ENCODE measurements around the gene LRIG2. TPM values are rescaled to one million over a fixed set of nuclear protein-coding genes. Genes with fewer than 3 reads are reported as not detected.
"Not testable (repeated sequence)": the region's sequence is repeated elsewhere in the genome, so short reads cannot be mapped to it uniquely, and the experiment has no call there.

LRIG2 gene
- total RNA-seq, 3 donors from 2014 or later (not counting 1 experiment from before 2014, with no cell fraction given) = 20.2 to 28.5 (median 23.7) TPM

DNA sequence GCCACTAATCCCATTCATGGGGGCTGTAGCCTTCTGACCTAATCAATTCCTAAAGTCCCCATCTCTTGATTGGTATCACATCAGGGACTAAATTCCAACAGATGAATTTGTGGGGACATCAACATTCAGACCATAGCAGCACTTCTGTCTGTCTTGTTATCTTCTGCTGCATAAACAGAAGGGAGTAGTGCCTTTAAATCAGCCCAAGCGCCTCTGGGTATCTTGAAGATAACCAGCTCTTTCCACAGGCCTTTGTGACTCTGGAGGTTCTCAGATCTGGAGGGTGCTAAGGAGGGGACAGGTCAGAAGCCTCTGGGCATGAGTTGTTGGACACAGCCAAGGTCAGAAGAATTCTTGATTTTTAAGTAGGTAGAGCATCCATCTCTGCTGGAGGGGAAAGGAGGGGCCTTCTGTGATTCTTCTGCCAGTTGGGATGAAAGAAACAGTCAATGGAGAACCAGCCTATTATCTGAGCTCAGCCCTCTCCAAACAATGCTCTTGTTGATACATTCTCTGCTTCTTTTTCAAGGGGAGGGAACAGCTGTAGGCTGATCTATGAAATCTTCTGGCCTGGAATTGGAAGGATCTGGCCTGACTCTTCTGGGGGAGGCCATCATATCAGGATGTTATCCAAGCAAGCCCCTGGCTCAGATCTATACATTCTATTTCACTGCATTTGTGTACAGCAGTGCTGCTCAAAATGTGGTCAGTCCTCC, 31.3 kb upstream of the LRIG2 start:
- no peak overlapping the region for H3K4me3 ChIP-seq (ENCODE audit: low read length)
- H3K4me3 Mint-ChIP-seq = no peak overlapping the region
- ATAC-seq = no peak
- WGBS (ENCODE audit: insufficient coverage) = 0% methylated on average over 1 of the region's 1 CpG
- peaks cover 29% of the 10 kb centered on the region for H3K4me1 ChIP-seq (ENCODE audit: control insufficient read depth, insufficient read depth, low read length)
- no peak for DNase-seq
- no peaks in the 10 kb centered on the region for H3K27me3 ChIP-seq (ENCODE audit: control insufficient read depth, insufficient read depth, low read length)
- no peaks in the 10 kb centered on the region for H3K36me3 ChIP-seq (ENCODE audit: control insufficient read depth, insufficient read depth, low read length)
- no peaks in the 10 kb centered on the region for H3K9me3 ChIP-seq (ENCODE audit: control insufficient read depth, insufficient read depth, low read length)
- H3K27ac ChIP-seq (ENCODE audit: low read length) = no peak overlapping the region
- intact Hi-C loops (cut with micrococcal nuclease) = loop anchor here (2.0 to 10.0 kb wide), 3 partner anchors 161 to 327 kb away; partner anchors contain the start of gene PPM1J
- peak overlapping the region; percentile 61 to 73 for H3K27ac Mint-ChIP-seq
- no peaks in the 10 kb centered on the region for H3K36me3 Mint-ChIP-seq
- no peaks in the 10 kb centered on the region for H3K27me3 Mint-ChIP-seq (ENCODE audit: low read depth in 2 of 2)
- peaks cover 28 to 38% of the 10 kb centered on the region in 2 donors for H3K4me1 Mint-ChIP-seq
- TF ChIP-seq, protein P1, sequence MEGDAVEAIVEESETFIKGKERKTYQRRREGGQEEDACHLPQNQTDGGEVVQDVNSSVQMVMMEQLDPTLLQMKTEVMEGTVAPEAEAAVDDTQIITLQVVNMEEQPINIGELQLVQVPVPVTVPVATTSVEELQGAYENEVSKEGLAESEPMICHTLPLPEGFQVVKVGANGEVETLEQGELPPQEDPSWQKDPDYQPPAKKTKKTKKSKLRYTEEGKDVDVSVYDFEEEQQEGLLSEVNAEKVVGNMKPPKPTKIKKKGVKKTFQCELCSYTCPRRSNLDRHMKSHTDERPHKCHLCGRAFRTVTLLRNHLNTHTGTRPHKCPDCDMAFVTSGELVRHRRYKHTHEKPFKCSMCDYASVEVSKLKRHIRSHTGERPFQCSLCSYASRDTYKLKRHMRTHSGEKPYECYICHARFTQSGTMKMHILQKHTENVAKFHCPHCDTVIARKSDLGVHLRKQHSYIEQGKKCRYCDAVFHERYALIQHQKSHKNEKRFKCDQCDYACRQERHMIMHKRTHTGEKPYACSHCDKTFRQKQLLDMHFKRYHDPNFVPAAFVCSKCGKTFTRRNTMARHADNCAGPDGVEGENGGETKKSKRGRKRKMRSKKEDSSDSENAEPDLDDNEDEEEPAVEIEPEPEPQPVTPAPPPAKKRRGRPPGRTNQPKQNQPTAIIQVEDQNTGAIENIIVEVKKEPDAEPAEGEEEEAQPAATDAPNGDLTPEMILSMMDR (IDR thresholded peaks at IDR 0.05) = no peak
- H3K9me3 Mint-ChIP-seq = no peaks in the 10 kb centered on the region

DNA sequence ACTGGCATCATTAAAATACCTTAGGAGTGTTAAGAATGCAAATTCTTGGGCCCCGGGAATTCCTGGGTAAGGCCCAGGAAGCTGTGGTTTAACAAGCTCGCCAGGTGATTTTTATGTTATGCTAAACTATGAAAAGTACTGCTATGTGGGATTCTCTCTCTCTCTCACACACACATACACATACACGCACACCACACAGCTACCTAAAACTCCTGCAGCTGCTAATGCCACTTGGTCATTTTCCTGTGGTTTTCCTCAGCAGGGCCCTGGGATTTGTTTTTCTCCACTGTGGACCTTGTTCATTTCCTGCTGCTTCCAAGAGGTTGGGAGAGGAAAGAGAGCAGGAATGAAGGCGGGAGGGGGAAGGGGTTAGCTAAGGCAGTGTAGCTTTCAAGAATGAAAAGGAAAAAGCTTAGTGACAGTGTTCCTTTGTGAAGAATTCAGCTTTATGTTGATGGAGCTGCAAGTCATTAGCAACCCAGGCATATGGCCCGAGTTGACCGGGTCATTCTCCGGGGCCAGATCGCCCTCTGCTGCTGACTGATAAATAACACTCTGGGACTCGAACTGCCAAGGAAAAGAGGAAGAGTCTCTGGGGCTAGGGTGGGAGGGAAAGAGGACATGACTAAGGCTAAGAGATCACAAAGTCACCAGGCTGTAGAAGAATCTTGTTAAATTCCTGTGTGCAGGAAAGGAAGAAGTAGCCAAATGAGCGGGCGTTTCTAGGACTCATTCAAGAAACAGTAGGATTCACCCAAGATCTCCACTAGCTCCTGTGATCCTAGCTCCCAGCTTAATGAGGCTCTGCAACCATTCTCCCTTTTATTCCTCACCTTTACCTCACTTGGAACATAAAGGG, 30.5 kb upstream of the LRIG2 start:
- Mint-ChIP-seq H3K9me3 (no peaks in the 10 kb centered on the region), H3K36me3 (no peaks in the 10 kb centered on the region), H3K27me3 (ENCODE audit: low read depth in 2 of 2) (no peaks in the 10 kb centered on the region), H3K4me3 (no peak overlapping the region), H3K27ac (peak overlapping the region; percentile 61 to 73), H3K4me1 (peaks cover 36 to 45% of the 10 kb centered on the region in 2 donors)
- ATAC-seq (peak; percentile 27 to 61 (median 54)), DNase-seq (peak in 1 of 2 donors; percentile 38)
- WGBS (ENCODE audit: insufficient coverage) = 8% methylated on average over 10 of the region's 11 CpGs
- H3K27ac ChIP-seq (ENCODE audit: low read length) = no peak overlapping the region
- intact Hi-C loops (cut with micrococcal nuclease) = loop anchor here (2.0 to 10.0 kb wide), 3 partner anchors 162 to 328 kb away; partner anchors contain the start of gene PPM1J
- TF ChIP-seq, protein P1 (IDR thresholded peaks at IDR 0.05) = peak; percentile 13
- peaks cover 34% of the 10 kb centered on the region for H3K4me1 ChIP-seq (ENCODE audit: control insufficient read depth, insufficient read depth, low read length)
- H3K4me3 ChIP-seq (ENCODE audit: low read length) = no peak overlapping the region
- no peaks in the 10 kb centered on the region for H3K9me3 ChIP-seq (ENCODE audit: control insufficient read depth, insufficient read depth, low read length)
- no peaks in the 10 kb centered on the region for H3K36me3 ChIP-seq (ENCODE audit: control insufficient read depth, insufficient read depth, low read length)
- no peaks in the 10 kb centered on the region for H3K27me3 ChIP-seq (ENCODE audit: control insufficient read depth, insufficient read depth, low read length)

DNA sequence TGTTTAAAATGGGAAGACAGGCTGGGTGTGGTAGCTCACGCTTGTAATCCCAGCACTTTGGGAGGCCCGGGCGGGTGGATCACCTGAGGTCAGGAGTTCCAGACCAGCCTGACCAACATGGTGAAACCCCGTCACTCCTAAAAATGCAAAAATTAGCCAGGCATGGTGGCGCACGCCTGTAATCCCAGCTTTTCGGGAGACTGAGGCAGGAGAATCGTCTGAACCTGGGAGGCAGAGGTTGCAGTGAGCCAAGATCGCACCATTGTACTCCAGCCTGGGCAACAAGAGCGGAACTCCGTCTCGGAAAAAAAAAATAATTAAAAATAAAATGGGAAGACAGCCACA, 29.9 kb upstream of the LRIG2 start:
- peak overlapping the region; percentile 41 to 73 for H3K27ac Mint-ChIP-seq
- peaks cover 41 to 50% of the 10 kb centered on the region in 2 donors for H3K4me1 Mint-ChIP-seq
- ATAC-seq; H3K4me3 Mint-ChIP-seq; H3K4me3 ChIP-seq (ENCODE audit: low read length); H3K27me3 ChIP-seq (ENCODE audit: control insufficient read depth, insufficient read depth, low read length); H3K9me3 ChIP-seq (ENCODE audit: control insufficient read depth, insufficient read depth, low read length); H3K36me3 Mint-ChIP-seq; H3K27me3 Mint-ChIP-seq (ENCODE audit: low read depth in 2 of 2); H3K36me3 ChIP-seq (ENCODE audit: control insufficient read depth, insufficient read depth, low read length); H3K27ac ChIP-seq (ENCODE audit: low read length); H3K9me3 Mint-ChIP-seq; DNase-seq: not testable (repeated sequence)
- 82% methylated on average over 12 of the region's 12 CpGs for WGBS (ENCODE audit: insufficient coverage)
- H3K4me1 ChIP-seq (ENCODE audit: control insufficient read depth, insufficient read depth, low read length) = peaks cover 34% of the 10 kb centered on the region
- intact Hi-C loops (cut with micrococcal nuclease) = loop anchor here (2.0 to 10.0 kb wide), 3 partner anchors 162 to 328 kb away; partner anchors contain the start of gene PPM1J

DNA sequence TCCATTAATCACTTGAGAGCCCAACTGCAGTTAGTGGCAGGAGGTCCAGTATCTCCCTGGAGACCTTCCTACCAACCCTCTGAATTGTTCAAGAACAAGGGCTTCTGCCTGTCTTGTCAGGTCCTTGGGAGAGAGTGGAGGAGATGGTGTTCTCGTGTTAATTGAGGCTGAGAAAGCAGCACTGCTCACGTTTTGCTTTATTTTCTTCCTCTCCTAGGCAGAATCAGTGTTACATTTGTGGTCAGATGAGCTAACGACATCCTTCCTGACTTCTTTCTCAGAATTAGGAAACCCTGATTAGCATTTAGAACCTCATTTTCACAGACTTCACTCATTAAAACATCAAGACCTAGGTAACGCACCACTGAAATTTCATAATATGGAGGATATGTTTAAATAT, 26.4 kb upstream of the LRIG2 start:
- Histone ChIP-seq H3K27me3 (ENCODE audit: control insufficient read depth, insufficient read depth, low read length) (no peaks in the 10 kb centered on the region), H3K4me3 (ENCODE audit: low read length) (no peak overlapping the region), H3K36me3 (ENCODE audit: control insufficient read depth, insufficient read depth, low read length) (no peaks in the 10 kb centered on the region), H3K27ac (ENCODE audit: low read length) (peak overlapping the region; percentile 52), H3K9me3 (ENCODE audit: control insufficient read depth, insufficient read depth, low read length) (no peaks in the 10 kb centered on the region), H3K4me1 (ENCODE audit: control insufficient read depth, insufficient read depth, low read length) (peaks cover 40% of the 10 kb centered on the region)
- Mint-ChIP-seq H3K36me3 (no peaks in the 10 kb centered on the region), H3K27me3 (ENCODE audit: low read depth in 2 of 2) (no peaks in the 10 kb centered on the region), H3K4me1 (peaks cover 51 to 60% of the 10 kb centered on the region in 2 donors), H3K4me3 (peak overlapping the region; percentile 80), H3K27ac (peak overlapping the region; percentile 83 to 87), H3K9me3 (no peaks in the 10 kb centered on the region)
- intact Hi-C loops (cut with micrococcal nuclease) = loop anchor here (10.0 kb wide), 1 partner anchor 332 kb away; the partner anchor contains the start of gene PPM1J
- WGBS (ENCODE audit: insufficient coverage) = 0% methylated on average over 3 of the region's 4 CpGs
- TF ChIP-seq, protein P1 (IDR thresholded peaks at IDR 0.05) = no peak
- DNase-seq = peak in 1 of 2 donors; percentile 50
- ATAC-seq = peak; percentile 79 to 90 (median 81)
